Effector memory CD8-positive, alpha-beta T cell (primary cell): ENCODE measurements around the gene CCDC186.
"Not testable (repeated sequence)": the region's sequence is repeated elsewhere in the genome, so short reads cannot be mapped to it uniquely, and the experiment has no call there.

ENCODE experiments used
- ATAC-seq: fragments of 150-1000 bp; cut with Tn5 transposase; replicated peaks from 2 replicates; pipeline ENCODE4 v1.10.0; 2021; ENCODE audit warnings: mild to moderate bottlenecking, moderate library complexity
- DNase-seq, 3 experiments: peaks; one replicate each; pipeline ENCODE4 v3.0.0; 2021
- H3K27ac Mint-ChIP-seq, 2 donors: one replicate each; pipeline ENCODE4 v1.8.0; 2022; ENCODE audit warnings: mild to moderate bottlenecking in 2 of 2, mixed read lengths in 2 of 2, moderate library complexity in 2 of 2
- H3K27me3 Mint-ChIP-seq, 2 donors: one replicate each; pipeline ENCODE4 v1.8.0; 2022; ENCODE audit warnings: mixed read lengths in 2 of 2
- H3K36me3 Mint-ChIP-seq: one replicate; pipeline ENCODE4 v1.8.0; 2022; ENCODE audit warnings: mild to moderate bottlenecking, moderate library complexity, mixed read lengths; ENCODE audit not compliant: insufficient read depth
- H3K4me1 Mint-ChIP-seq, 2 donors: one replicate each; pipeline ENCODE4 v1.8.0; 2022; ENCODE audit warnings: low read depth in 2 of 2, mixed read lengths in 2 of 2
- H3K4me3 Mint-ChIP-seq, 2 donors: one replicate each; pipeline ENCODE4 v1.8.0; 2022; ENCODE audit warnings: mild to moderate bottlenecking in 2 of 2, mixed read lengths in 2 of 2, moderate library complexity in 2 of 2
- H3K9me3 Mint-ChIP-seq, 2 donors: one replicate each; pipeline ENCODE4 v1.8.0; 2022; ENCODE audit warnings: mixed read lengths in 2 of 2

The CCDC186 gene

DNA sequence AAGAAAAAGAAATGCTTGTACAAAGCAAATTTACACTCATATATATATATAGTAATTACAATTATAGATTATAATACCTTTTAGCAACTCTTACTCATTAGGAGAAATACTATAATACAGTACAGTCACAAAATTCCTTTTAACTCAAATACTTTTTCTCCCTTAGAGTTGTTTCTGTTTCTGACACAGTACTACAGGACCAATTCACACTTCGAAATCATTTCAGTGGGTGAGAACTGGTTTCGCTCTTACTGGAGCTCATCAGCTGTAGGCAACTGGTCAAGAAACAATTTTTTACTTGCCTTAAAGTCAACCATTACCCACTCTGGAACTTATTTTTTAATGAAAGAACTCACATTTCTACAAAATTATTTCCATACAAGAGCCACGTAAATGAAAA, 6.0 kb downstream of the CCDC186 start:
- Mint-ChIP-seq H3K9me3 (no peaks in the 10 kb centered on the region), H3K4me1 (peaks cover 36 to 62% of the 10 kb centered on the region in 2 donors), H3K36me3 (peaks cover 16% of the 10 kb centered on the region), H3K4me3 (peak overlapping the region; percentile 11 to 15), H3K27ac (no peak overlapping the region), H3K27me3 (no peaks in the 10 kb centered on the region)
- no peak for DNase-seq
- ATAC-seq = peak; percentile 24

- Mint-ChIP-seq H3K27ac (no peak overlapping the region), H3K4me3 (no peak overlapping the region), H3K4me1 (peaks cover 30 to 53% of the 10 kb centered on the region in 2 donors), H3K36me3 (peaks cover 30% of the 10 kb centered on the region), H3K9me3 (no peaks in the 10 kb centered on the region), H3K27me3 (no peaks in the 10 kb centered on the region)
- DNase-seq (no peak), ATAC-seq (no peak)
Observed at GRCh38 chr10:114166494-114166893, 7.5 kb downstream of the CCDC186 start.

DNA sequence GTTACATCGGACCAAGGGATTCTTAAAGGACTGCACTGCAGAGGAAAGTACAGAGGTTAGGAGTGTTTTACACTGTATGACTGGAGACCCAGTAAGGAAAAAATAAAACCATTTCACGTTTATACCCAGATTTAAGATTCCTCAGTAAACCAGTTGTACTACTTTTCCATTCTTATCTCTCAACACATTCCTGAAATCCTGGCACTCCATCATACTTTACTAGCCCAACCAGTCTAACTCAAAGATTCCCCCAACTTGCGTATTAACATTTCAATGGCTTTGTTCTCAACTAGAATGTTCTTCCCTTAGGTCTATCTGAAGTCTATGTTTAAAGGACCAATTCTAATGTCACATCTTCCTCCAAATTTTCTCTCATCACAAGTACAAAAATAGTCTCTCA, 8.0 kb downstream of the CCDC186 start:
- H3K36me3 Mint-ChIP-seq = peaks cover 30% of the 10 kb centered on the region
- no peak overlapping the region for H3K27ac Mint-ChIP-seq
- peaks cover 30 to 53% of the 10 kb centered on the region in 2 donors for H3K4me1 Mint-ChIP-seq

GRCh38 chr10:114163062-114163461, 10.9 kb downstream of the CCDC186 start:
- no peak for ATAC-seq
- Mint-ChIP-seq H3K4me3 (no peak overlapping the region), H3K4me1 (peaks cover 23 to 44% of the 10 kb centered on the region in 2 donors)

More for the DNA sequence above, 8.0 kb downstream of the CCDC186 start:
- DNase-seq = no peak
- Mint-ChIP-seq H3K27me3 (no peaks in the 10 kb centered on the region), H3K9me3 (no peaks in the 10 kb centered on the region), H3K4me3 (no peak overlapping the region)
- ATAC-seq = no peak

DNA sequence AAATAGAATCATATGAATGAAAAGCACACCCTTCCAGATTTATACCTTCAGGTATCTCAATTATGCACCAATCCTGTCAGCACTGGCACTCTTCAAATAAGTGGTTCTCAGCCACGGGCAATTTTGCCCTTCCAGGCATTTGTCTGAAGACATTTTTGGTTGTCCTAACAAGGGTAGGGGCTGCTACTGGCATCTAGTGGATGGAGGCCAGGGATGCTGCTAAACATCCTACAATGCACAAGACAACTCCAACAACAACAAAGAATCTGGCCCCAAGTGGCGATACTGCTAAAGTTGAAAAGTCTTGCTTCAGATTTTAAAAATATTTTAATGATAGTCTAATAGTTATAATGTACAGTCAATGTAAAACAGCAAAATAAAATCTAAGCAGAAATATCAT, 16.1 kb downstream of the CCDC186 start:
- no peak for ATAC-seq
- peaks cover 5 to 14% of the 10 kb centered on the region in 2 donors for H3K4me1 Mint-ChIP-seq
- no peak for DNase-seq
- no peaks in the 10 kb centered on the region for H3K9me3 Mint-ChIP-seq
- H3K27ac Mint-ChIP-seq = no peak overlapping the region
- no peaks in the 10 kb centered on the region for H3K27me3 Mint-ChIP-seq
- H3K4me3 Mint-ChIP-seq = no peak overlapping the region
- H3K36me3 Mint-ChIP-seq = peaks cover 74% of the 10 kb centered on the region

More at GRCh38 chr10:114163062-114163461, 10.9 kb downstream of the CCDC186 start:
- Mint-ChIP-seq H3K9me3 (no peaks in the 10 kb centered on the region), H3K36me3 (peaks cover 47% of the 10 kb centered on the region), H3K27ac (peak overlapping the region in 1 of 2 donors; percentile 41), H3K27me3 (no peaks in the 10 kb centered on the region)
- no peak for DNase-seq

DNA sequence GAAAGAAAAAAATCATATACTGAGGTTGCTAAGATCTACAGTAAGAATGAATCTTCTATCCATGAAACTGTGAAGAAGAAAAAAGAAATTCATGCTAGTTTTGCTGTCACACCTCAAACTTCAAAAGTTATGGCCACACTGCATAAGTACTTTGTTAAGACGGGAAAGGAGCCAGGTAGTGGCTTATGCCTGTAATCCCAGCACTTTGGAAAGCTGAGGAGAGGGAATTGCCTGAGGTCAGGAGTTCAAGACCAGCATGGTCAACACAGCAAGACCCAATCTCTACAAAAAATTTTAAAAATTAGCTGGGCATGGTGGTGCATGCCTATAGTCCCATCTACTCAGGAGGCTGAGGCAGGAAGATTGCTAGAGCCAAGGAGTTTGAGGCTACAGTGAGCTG, 22.1 kb downstream of the CCDC186 start:
- no peak overlapping the region for H3K4me3 Mint-ChIP-seq
- no peaks in the 10 kb centered on the region for H3K9me3 Mint-ChIP-seq
- peaks cover 5 to 11% of the 10 kb centered on the region in 2 donors for H3K4me1 Mint-ChIP-seq
- no peaks in the 10 kb centered on the region for H3K27me3 Mint-ChIP-seq
- no peak for DNase-seq
- peaks cover 85% of the 10 kb centered on the region for H3K36me3 Mint-ChIP-seq
- no peak for ATAC-seq
- peak overlapping the region; percentile 54 to 66 for H3K27ac Mint-ChIP-seq

DNA sequence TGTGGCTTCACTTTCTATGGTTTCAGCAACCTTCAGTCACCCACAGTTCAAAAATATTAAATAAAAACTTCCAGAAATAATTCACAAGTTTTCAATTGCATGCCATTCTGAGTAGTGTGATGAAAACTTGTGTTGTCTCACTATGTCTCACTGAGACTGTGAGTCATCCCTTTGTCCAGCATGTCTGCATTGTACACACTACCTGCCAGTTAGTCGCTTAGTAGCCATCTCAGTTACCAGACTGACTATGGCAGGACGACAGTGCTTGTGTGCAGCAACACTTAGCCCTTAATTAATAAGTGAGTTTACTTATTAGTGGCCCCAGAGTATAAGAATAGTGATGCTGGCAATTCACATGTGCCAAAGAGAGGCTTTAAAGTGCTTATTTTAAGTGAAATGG, 22.5 kb downstream of the CCDC186 start:
- no peak overlapping the region for H3K4me3 Mint-ChIP-seq
- peak overlapping the region in 1 of 2 donors; percentile 66 for H3K27ac Mint-ChIP-seq
- ATAC-seq (no peak), DNase-seq (no peak)
- H3K4me1 Mint-ChIP-seq = peaks cover 5 to 11% of the 10 kb centered on the region in 2 donors
- H3K9me3 Mint-ChIP-seq = no peaks in the 10 kb centered on the region
- peaks cover 81% of the 10 kb centered on the region for H3K36me3 Mint-ChIP-seq
- no peaks in the 10 kb centered on the region for H3K27me3 Mint-ChIP-seq

- not testable (repeated sequence) for H3K9me3 Mint-ChIP-seq, ATAC-seq, H3K27ac Mint-ChIP-seq, H3K4me3 Mint-ChIP-seq, H3K27me3 Mint-ChIP-seq, DNase-seq
- H3K4me1 Mint-ChIP-seq = peaks cover 8 to 11% of the 10 kb centered on the region in 2 donors
- H3K36me3 Mint-ChIP-seq = peaks cover 87% of the 10 kb centered on the region
Observed at GRCh38 chr10:114149476-114149875, 24.5 kb downstream of the CCDC186 start.

DNA sequence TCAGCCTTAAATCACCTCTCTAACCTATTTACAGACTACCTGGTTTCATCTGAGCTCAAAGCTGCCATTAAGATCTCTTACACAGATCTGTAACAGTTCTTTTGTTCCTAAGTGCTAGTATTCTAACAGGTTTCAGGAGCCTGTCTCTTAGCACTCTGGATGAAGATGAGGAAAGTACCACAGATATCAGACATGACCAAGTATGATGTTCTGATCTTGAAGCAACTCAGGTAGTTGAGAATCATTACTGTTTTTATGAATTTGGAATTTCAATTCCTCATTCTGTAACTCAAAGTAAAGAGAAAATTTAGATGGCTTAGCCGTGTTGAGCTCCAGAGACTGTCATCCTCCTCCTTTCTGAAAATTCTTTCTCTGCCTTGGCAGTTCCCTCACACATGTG, 30.8 kb downstream of the CCDC186 start:
- no peak for DNase-seq
- no peaks in the 10 kb centered on the region for H3K9me3 Mint-ChIP-seq
- H3K4me3 Mint-ChIP-seq = no peak overlapping the region
- peak overlapping the region in 1 of 2 donors; percentile 11 for H3K27ac Mint-ChIP-seq
- H3K4me1 Mint-ChIP-seq = peaks cover 3 to 4% of the 10 kb centered on the region in 2 donors
- no peaks in the 10 kb centered on the region for H3K27me3 Mint-ChIP-seq
- H3K36me3 Mint-ChIP-seq = peaks cover 60% of the 10 kb centered on the region
- ATAC-seq = no peak

GRCh38 chr10:114142018-114142417, 32.0 kb downstream of the CCDC186 start:
- Mint-ChIP-seq H3K27ac (peak overlapping the region in 1 of 2 donors; percentile 57), H3K4me3 (no peak overlapping the region), H3K9me3 (no peaks in the 10 kb centered on the region), H3K36me3 (peaks cover 53% of the 10 kb centered on the region), H3K4me1 (peaks cover 3 to 4% of the 10 kb centered on the region in 2 donors), H3K27me3 (no peaks in the 10 kb centered on the region)
- DNase-seq (no peak), ATAC-seq (no peak)

- not testable (repeated sequence) for H3K27me3 Mint-ChIP-seq, ATAC-seq, H3K4me3 Mint-ChIP-seq, H3K27ac Mint-ChIP-seq, H3K9me3 Mint-ChIP-seq, DNase-seq, H3K4me1 Mint-ChIP-seq
- peaks cover 58% of the 10 kb centered on the region for H3K36me3 Mint-ChIP-seq
Observed at GRCh38 chr10:114140827-114141226, 33.2 kb downstream of the CCDC186 start.

DNA sequence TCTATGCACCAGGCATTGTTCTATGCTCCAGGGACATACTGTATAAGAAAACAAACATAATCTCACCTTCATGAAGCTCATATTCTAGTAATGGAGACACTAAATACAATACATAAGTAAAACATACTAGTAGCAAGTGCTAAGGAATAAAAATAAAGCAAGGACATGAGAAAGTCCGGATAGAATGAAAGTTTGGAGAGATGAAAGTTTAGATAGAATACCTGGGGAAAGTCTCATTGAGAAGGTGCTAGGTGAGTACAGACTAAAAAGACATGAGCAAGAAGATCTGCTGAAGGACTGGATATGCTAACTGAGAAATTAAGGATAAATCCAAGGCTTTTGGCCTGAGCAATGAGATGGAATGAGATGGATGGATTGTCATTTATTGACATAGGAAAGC, 34.0 kb downstream of the CCDC186 start:
- no peak overlapping the region for H3K27ac Mint-ChIP-seq
- no peaks in the 10 kb centered on the region for H3K27me3 Mint-ChIP-seq
- ATAC-seq (no peak), DNase-seq (no peak)
- H3K4me3 Mint-ChIP-seq = no peak overlapping the region
- peaks cover 57% of the 10 kb centered on the region for H3K36me3 Mint-ChIP-seq
- H3K4me1 Mint-ChIP-seq = peaks cover 0 to 4% of the 10 kb centered on the region in 2 donors
- H3K9me3 Mint-ChIP-seq = no peaks in the 10 kb centered on the region

- ATAC-seq = no peak
- no peak overlapping the region for H3K27ac Mint-ChIP-seq
- no peaks in the 10 kb centered on the region for H3K27me3 Mint-ChIP-seq
- no peaks in the 10 kb centered on the region for H3K9me3 Mint-ChIP-seq
- H3K4me3 Mint-ChIP-seq = no peak overlapping the region
- no peak for DNase-seq
- H3K4me1 Mint-ChIP-seq = peaks cover 0 to 4% of the 10 kb centered on the region in 2 donors
- H3K36me3 Mint-ChIP-seq = peaks cover 59% of the 10 kb centered on the region
Observed at GRCh38 chr10:114138581-114138980, 35.4 kb downstream of the CCDC186 start.

DNA sequence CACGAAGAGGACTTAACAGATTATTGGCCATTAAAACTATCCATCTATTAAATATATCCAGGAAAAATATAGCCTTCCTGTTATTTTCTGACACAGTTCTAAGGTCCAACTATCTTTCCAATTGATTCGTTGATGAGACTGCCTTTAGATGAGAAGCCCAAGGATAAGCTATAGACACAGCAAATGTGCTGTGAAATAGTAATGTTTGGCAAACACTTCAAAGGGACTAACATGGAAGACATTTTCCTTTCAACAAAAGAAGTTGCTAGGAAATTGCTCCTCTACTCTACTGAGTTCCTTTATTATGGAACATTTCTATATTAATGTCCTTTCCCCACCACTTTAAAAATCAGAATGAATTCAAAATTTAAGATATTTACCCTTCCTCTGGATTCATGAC, 38.5 kb downstream of the CCDC186 start:
- Mint-ChIP-seq H3K27ac (peak overlapping the region in 1 of 2 donors; percentile 22), H3K9me3 (no peaks in the 10 kb centered on the region), H3K4me1 (no peaks in the 10 kb centered on the region), H3K27me3 (no peaks in the 10 kb centered on the region), H3K4me3 (no peak overlapping the region), H3K36me3 (peaks cover 66% of the 10 kb centered on the region)
- ATAC-seq (no peak), DNase-seq (no peak)

- H3K27ac Mint-ChIP-seq = no peak overlapping the region
- no peak overlapping the region for H3K4me3 Mint-ChIP-seq
- no peaks in the 10 kb centered on the region for H3K27me3 Mint-ChIP-seq
Observed at GRCh38 chr10:114131094-114131493, 42.9 kb downstream of the CCDC186 start.

More at GRCh38 chr10:114131094-114131493, 42.9 kb downstream of the CCDC186 start:
- DNase-seq = no peak
- Mint-ChIP-seq H3K9me3 (no peaks in the 10 kb centered on the region), H3K36me3 (peaks cover 87% of the 10 kb centered on the region), H3K4me1 (no peaks in the 10 kb centered on the region)
- ATAC-seq = no peak
